ENCODE data around the gene XRN2. TPM values are rescaled to one million over a fixed set of nuclear protein-coding genes. Genes with fewer than 3 reads are reported as not detected.

Gene XRN2
- total RNA-seq, 1 experiment from 2014 or later = 122 TPM

- Histone ChIP-seq H3K27ac (ENCODE audit: low read depth, low read length, poor library complexity, severe bottlenecking) (no peak overlapping the region), H3K4me1 (ENCODE audit: insufficient read depth, low read length, poor library complexity, severe bottlenecking) (no peaks in the 10 kb centered on the region), H3K4me3 (ENCODE audit: low read depth, low read length, poor library complexity, severe bottlenecking) (no peak overlapping the region), H3K27me3 (replicated peaks; ENCODE audit: insufficient read depth, low read depth, low read length, poor library complexity) (peaks cover 65% of the 10 kb centered on the region), H3K36me3 (ENCODE audit: insufficient read depth, low read length, poor library complexity, severe bottlenecking) (no peaks in the 10 kb centered on the region), H3K9me3 (ENCODE audit: low read depth, low read length, poor library complexity, severe bottlenecking) (no peaks in the 10 kb centered on the region)
- TF ChIP-seq EZH2 (IDR thresholded peaks at IDR 0.05; ENCODE audit: borderline replicate concordance, low read depth, low read length, poor library complexity, severe bottlenecking) (peak; percentile 31), CTCF (conservative IDR thresholded peaks at IDR 0.05; ENCODE audit: low read depth, low read length) (no peak)
- intact Hi-C loops (cut with micrococcal nuclease; ENCODE audit: unreplicated experiment) = loop anchor here (10.0 kb wide), 1 partner anchor 530 kb away; no protein-coding TSS in a partner anchor
- no peak for DNase-seq (ENCODE audit: low spot score)
- ChIA-PET CTCF (no interaction called here), POLR2A (ENCODE audit: low non-redundant PET) (no interaction called here)
- BruUV-seq (replicated peaks) = no TSS peak
These were observed 92.0 kb downstream of the XRN2 start for GRCh38 chr20:21395051-21395665.

- DNase-seq (ENCODE audit: low spot score) = no peak
- Histone ChIP-seq H3K4me3 (ENCODE audit: low read depth, low read length, poor library complexity, severe bottlenecking) (peak overlapping the region; percentile 37), H3K9me3 (ENCODE audit: low read depth, low read length, poor library complexity, severe bottlenecking) (no peaks in the 10 kb centered on the region), H3K27ac (ENCODE audit: low read depth, low read length, poor library complexity, severe bottlenecking) (no peak overlapping the region), H3K4me1 (ENCODE audit: insufficient read depth, low read length, poor library complexity, severe bottlenecking) (no peaks in the 10 kb centered on the region), H3K36me3 (ENCODE audit: insufficient read depth, low read length, poor library complexity, severe bottlenecking) (no peaks in the 10 kb centered on the region), H3K27me3 (replicated peaks; ENCODE audit: insufficient read depth, low read depth, low read length, poor library complexity) (peaks cover 73% of the 10 kb centered on the region)
- ChIA-PET POLR2A (ENCODE audit: low non-redundant PET) (no interaction called here), CTCF (no interaction called here)
- intact Hi-C loops (cut with micrococcal nuclease; ENCODE audit: unreplicated experiment) = loop anchor here (10.0 kb wide), 1 partner anchor 531 kb away; no protein-coding TSS in a partner anchor
- no peak for TF ChIP-seq CTCF (conservative IDR thresholded peaks at IDR 0.05; ENCODE audit: low read depth, low read length)
- peak; percentile 31 for TF ChIP-seq EZH2 (IDR thresholded peaks at IDR 0.05; ENCODE audit: borderline replicate concordance, low read depth, low read length, poor library complexity, severe bottlenecking)
- BruUV-seq (replicated peaks) = no TSS peak
These were observed 92.8 kb downstream of the XRN2 start for GRCh38 chr20:21395666-21396598.

- no peaks in the 10 kb centered on the region for H3K9me3 ChIP-seq (ENCODE audit: low read depth, low read length, poor library complexity, severe bottlenecking)
- DNase-seq (ENCODE audit: low spot score) = peak; percentile 37
- no peaks in the 10 kb centered on the region for H3K36me3 ChIP-seq (ENCODE audit: insufficient read depth, low read length, poor library complexity, severe bottlenecking)
- BruUV-seq (replicated peaks) = no TSS peak
- CTCF ChIA-PET = no interaction called here
- no peaks in the 10 kb centered on the region for H3K4me1 ChIP-seq (ENCODE audit: insufficient read depth, low read length, poor library complexity, severe bottlenecking)
- H3K27me3 ChIP-seq (replicated peaks; ENCODE audit: insufficient read depth, low read depth, low read length, poor library complexity) = peaks cover 81% of the 10 kb centered on the region
- POLR2A ChIA-PET (ENCODE audit: low non-redundant PET) = no interaction called here
- intact Hi-C loops (cut with micrococcal nuclease; ENCODE audit: unreplicated experiment) = loop anchor here (10.0 kb wide), 1 partner anchor 532 kb away; no protein-coding TSS in a partner anchor
- TF ChIP-seq CTCF (conservative IDR thresholded peaks at IDR 0.05; ENCODE audit: low read depth, low read length) = no peak
- TF ChIP-seq EZH2 (IDR thresholded peaks at IDR 0.05; ENCODE audit: borderline replicate concordance, low read depth, low read length, poor library complexity, severe bottlenecking) = peak; percentile 19
- H3K4me3 ChIP-seq (ENCODE audit: low read depth, low read length, poor library complexity, severe bottlenecking) = peak overlapping the region; percentile 37
- H3K27ac ChIP-seq (ENCODE audit: low read depth, low read length, poor library complexity, severe bottlenecking) = no peak overlapping the region
These were observed 93.6 kb downstream of the XRN2 start for GRCh38 chr20:21396599-21397340.

Data from A673 (cell line).